ENCODE data around the gene CLDN19. TPM values are rescaled to one million over a fixed set of nuclear protein-coding genes. Genes with fewer than 3 reads are reported as not detected.

CLDN19 gene
- total and polyA plus RNA-seq, 2 donors (not counting 1 experiment from before 2014, with no cell fraction given), result 0.03 TPM; not detected in 1

- H3K9ac ChIP-seq (ENCODE audit: low read length), result no peak overlapping the region
- peaks cover 2 to 25% of the 10 kb centered on the region in 2 experiments for H3K36me3 ChIP-seq (replicated peaks in 1 of 2; ENCODE audit: control extremely low read depth in 1 of 2, control insufficient read depth in 1 of 2, extremely low read depth in 1 of 2, insufficient read depth in 2 of 2, low read length in 1 of 2)
- Mint-ChIP-seq H3K27ac (no peak overlapping the region), H3K4me1 (no peaks in the 10 kb centered on the region), H3K27me3 (no peaks in the 10 kb centered on the region), H3K9me3 (ENCODE audit: insufficient read depth) (no peaks in the 10 kb centered on the region), H3K4me3 (no peak overlapping the region)
- no peaks in the 10 kb centered on the region for H3K9me3 ChIP-seq (ENCODE audit: control extremely low read depth in 1 of 3, control insufficient read depth in 2 of 3, insufficient read depth in 1 of 3, low read length in 2 of 3)
- H3K4me2 ChIP-seq (replicated peaks; ENCODE audit: low read depth, low read length, poor library complexity, severe bottlenecking), result no peak overlapping the region
- intact Hi-C loops (cut with micrococcal nuclease), result no loop called here
- no peak overlapping the region for H3K4me3 ChIP-seq (ENCODE audit: control extremely low read depth in 1 of 5, extremely low read depth in 1 of 5, insufficient read depth in 1 of 5, low read depth in 2 of 5, low read length in 4 of 5)
- 96% methylated on average over 9 of the region's 9 CpGs for WGBS (ENCODE audit: insufficient coverage)
- no peaks in the 10 kb centered on the region for H3K27me3 ChIP-seq (replicated peaks in 1 of 4; ENCODE audit: control extremely low read depth in 1 of 4, control insufficient read depth in 3 of 4, insufficient read depth in 4 of 4, low read length in 3 of 4)
- no peaks in the 10 kb centered on the region for H3K79me2 ChIP-seq (ENCODE audit: control insufficient read depth, insufficient read depth, low read length)
- DNase-seq (no peak), ATAC-seq (ENCODE audit: low read depth) (no peak)
- ChIA-PET POLR2A (no interaction called here), CTCF (interaction anchor here (1.2 to 6.6 kb wide), 2 partner anchors 169 to 329 kb away, joined by 3 to 57 read pairs; no protein-coding TSS in a partner anchor)
- no peak overlapping the region for H3K27ac ChIP-seq (ENCODE audit: low read length in 2 of 2)
- no peaks in the 10 kb centered on the region for H4K20me1 ChIP-seq (ENCODE audit: control insufficient read depth, insufficient read depth, low read length, poor library complexity, severe bottlenecking)
- H3K4me1 ChIP-seq (ENCODE audit: control insufficient read depth in 2 of 2, insufficient read depth in 2 of 2, low read length in 2 of 2), result no peaks in the 10 kb centered on the region
- H2AFZ ChIP-seq (ENCODE audit: insufficient read depth, low read depth, low read length, poor library complexity, severe bottlenecking), result no peak overlapping the region
- TF ChIP-seq CTCF (IDR thresholded peaks at IDR 0.05) (no peak), EZH2 (IDR thresholded peaks at IDR 0.05; ENCODE audit: borderline replicate concordance, insufficient read depth, low read depth, low read length, poor library complexity, severe bottlenecking) (no peak)
These were observed 4.0 kb upstream of the CLDN19 start for GRCh38 chr1:42744148-42744413.

GRCh38 chr1:42743317-42744147 is 3.5 kb upstream of the CLDN19 start:
- Histone ChIP-seq H3K4me1 (ENCODE audit: control insufficient read depth in 2 of 2, insufficient read depth in 2 of 2, low read length in 2 of 2) (no peaks in the 10 kb centered on the region), H3K79me2 (ENCODE audit: control insufficient read depth, insufficient read depth, low read length) (no peaks in the 10 kb centered on the region), H3K27me3 (replicated peaks in 1 of 4; ENCODE audit: control extremely low read depth in 1 of 4, control insufficient read depth in 3 of 4, insufficient read depth in 4 of 4, low read length in 3 of 4) (no peaks in the 10 kb centered on the region), H3K4me3 (ENCODE audit: control extremely low read depth in 1 of 5, extremely low read depth in 1 of 5, insufficient read depth in 1 of 5, low read depth in 2 of 5, low read length in 4 of 5) (no peak overlapping the region), H3K27ac (ENCODE audit: low read length in 2 of 2) (no peak overlapping the region), H3K9me3 (ENCODE audit: control extremely low read depth in 1 of 3, control insufficient read depth in 2 of 3, insufficient read depth in 1 of 3, low read length in 2 of 3) (no peaks in the 10 kb centered on the region), H2AFZ (ENCODE audit: insufficient read depth, low read depth, low read length, poor library complexity, severe bottlenecking) (no peak overlapping the region), H4K20me1 (ENCODE audit: control insufficient read depth, insufficient read depth, low read length, poor library complexity, severe bottlenecking) (no peaks in the 10 kb centered on the region), H3K4me2 (replicated peaks; ENCODE audit: low read depth, low read length, poor library complexity, severe bottlenecking) (no peak overlapping the region), H3K9ac (ENCODE audit: low read length) (no peak overlapping the region), H3K36me3 (replicated peaks in 1 of 2; ENCODE audit: control extremely low read depth in 1 of 2, control insufficient read depth in 1 of 2, extremely low read depth in 1 of 2, insufficient read depth in 2 of 2, low read length in 1 of 2) (peaks cover 2 to 20% of the 10 kb centered on the region in 2 experiments)
- Mint-ChIP-seq H3K27ac (no peak overlapping the region), H3K9me3 (ENCODE audit: insufficient read depth) (no peaks in the 10 kb centered on the region), H3K4me1 (no peaks in the 10 kb centered on the region), H3K27me3 (no peaks in the 10 kb centered on the region), H3K4me3 (no peak overlapping the region)
- DNase-seq (no peak), ATAC-seq (ENCODE audit: low read depth) (no peak)
- TF ChIP-seq EZH2 (IDR thresholded peaks at IDR 0.05; ENCODE audit: borderline replicate concordance, insufficient read depth, low read depth, low read length, poor library complexity, severe bottlenecking) (no peak), CTCF (IDR thresholded peaks at IDR 0.05) (no peak)
- 84% methylated on average over 20 of the region's 21 CpGs for WGBS (ENCODE audit: insufficient coverage)
- ChIA-PET CTCF (interaction anchor here (1.2 to 6.6 kb wide), 2 partner anchors 168 to 330 kb away, joined by 3 to 57 read pairs; no protein-coding TSS in a partner anchor), POLR2A (no interaction called here)
- intact Hi-C loops (cut with micrococcal nuclease), result no loop called here

Data from B cell (primary cell).